ENCODE data around the gene GTF3A. TPM values are rescaled to one million over a fixed set of nuclear protein-coding genes. Genes with fewer than 3 reads are reported as not detected.

The GTF3A gene
- total RNA-seq, 1 experiment from 2014 or later: 169 TPM

DNA sequence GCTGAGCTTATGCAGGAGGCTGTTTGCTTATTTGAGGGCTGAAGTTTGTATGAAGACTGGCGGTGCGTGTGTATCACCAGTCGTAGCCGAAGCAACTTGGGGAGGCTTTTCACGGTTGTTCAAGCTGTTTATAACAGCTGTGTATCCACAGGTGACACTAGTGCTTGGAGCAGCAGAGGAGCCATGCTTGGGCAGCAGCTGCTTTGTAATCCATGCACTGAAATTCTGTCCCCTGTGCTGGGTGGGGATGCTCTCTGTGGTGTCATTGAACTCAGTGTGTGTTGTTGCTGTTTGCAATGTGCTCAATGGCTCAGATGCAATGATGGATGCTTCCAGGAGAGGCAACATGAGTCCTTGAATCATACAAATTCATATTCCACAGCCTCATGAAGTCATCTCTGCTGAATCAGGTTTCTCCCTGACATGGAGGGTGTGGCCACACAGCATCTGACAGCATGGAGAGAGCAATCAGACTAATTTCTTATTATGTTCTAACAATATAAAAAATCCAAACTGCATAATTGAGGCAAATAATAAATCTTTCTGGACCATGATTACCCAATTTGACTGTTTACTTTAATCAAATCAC, 18.8 kb upstream of the GTF3A start:
- no peak for DNase-seq (ENCODE audit: low spot score)

DNA sequence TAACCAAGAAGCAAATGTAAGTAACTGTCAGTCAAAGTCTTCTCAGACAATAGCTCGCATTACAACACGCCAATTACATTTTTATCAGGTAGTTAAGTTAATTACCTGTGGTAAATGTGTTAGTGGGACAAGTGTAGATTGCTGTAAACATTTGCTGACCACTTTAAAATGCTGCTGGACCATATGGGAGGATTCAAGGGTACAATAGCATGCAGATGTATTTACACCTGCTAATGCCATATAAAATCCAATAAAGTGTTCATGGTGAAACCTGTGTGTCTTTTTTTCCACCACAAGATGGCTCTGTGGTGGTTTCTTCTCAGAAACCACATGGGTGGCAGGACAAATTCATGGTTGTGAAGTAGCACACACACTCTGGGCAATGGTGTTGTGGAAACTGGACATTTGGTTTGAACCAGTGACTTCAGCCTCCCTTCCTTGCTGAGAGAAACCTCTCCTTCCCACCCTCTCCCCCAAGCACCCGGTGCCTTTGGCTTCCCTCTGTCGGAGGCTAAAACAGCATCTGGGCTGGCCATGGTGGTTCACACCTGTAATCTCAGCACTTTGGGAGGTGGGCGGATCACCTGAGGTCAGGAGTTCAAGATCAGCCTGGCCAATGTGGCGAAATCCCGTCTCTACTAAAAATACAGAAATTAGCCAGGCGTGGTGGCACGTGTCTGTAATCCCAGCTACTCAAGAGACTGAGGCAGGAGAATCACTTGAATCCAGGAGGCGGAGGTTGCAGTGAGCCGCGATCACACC, 18.1 kb upstream of the GTF3A start:
- DNase-seq (ENCODE audit: low spot score): peak; percentile 16

DNA sequence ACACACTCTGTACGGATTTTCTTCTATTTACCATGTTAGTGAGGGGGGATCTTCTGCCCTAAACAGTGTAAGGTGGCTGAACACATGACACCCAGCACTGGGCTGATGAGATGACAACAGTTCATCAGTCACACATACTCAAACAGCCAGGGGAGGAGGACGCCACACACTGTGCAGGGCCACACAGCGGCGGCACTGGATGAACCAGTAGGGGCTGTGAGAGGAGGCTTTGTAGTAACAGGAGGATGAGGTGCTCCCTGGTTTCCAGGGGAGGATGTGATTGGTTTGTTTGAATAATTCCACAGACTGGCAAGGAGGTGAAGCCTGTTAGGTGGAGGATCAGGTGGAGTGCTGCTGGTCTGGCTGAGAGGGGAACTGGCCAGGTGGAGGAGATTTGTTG, 16.3 kb upstream of the GTF3A start:
- no peak for DNase-seq (ENCODE audit: low spot score)

DNA sequence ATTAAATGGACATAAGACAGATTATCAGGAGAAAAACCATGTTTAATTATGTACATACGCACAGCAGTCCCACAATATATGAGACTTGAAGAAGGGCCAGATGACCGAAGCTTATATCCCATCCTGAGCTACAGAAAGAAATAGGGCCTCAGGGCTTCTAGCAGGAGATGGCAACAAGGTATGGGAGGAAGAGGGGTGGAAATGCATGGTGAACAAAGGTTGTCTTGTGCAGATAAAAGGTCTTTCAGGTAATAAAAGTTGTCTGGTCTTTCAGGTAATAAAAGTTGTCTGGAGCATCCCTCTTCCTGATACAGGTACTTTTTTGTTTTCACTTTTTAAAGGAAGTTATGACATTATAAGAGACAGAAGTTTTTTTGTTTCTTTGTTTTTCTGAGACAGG, 15.4 kb upstream of the GTF3A start:
- DNase-seq (ENCODE audit: low spot score): no peak

DNA sequence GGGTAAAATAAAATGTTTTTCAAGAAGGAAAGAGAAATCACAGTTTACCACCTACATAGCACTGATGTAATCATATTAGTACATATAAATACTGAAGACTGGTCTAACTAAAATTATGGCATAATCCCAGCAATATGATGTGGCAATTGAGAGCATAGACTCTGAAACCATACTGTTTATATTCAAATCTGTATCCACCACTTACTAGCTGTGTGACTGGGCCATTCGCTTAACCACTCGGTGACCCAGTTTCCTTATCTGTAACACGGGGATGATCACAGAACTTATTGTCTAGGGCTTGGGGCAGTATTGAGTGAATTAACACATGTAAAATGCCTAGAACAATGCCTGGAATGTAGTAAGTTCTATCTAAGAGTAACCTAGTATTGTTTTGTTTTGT, 13.1 kb upstream of the GTF3A start:
- DNase-seq (ENCODE audit: low spot score): no peak

DNA sequence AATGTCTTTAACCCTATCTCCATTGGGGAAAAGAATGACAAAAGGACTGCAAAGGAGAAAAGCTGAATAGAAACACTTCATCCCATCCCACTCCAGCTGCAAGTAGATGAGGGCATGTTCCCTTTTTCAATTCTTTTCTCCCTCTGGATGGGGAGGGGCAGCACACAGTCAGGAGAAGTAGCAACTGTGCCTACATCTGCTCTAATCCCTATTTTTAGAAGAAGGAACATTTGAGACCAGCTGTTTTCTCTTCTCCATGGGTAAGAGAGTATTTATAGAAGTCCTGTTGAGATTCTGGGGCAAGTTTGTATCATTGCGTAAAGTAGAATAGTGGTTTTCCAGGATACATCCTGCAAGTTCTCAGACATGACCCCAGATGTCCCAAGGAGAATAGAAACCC, 9.3 kb upstream of the GTF3A start:
- no peak for DNase-seq (ENCODE audit: low spot score)

DNA sequence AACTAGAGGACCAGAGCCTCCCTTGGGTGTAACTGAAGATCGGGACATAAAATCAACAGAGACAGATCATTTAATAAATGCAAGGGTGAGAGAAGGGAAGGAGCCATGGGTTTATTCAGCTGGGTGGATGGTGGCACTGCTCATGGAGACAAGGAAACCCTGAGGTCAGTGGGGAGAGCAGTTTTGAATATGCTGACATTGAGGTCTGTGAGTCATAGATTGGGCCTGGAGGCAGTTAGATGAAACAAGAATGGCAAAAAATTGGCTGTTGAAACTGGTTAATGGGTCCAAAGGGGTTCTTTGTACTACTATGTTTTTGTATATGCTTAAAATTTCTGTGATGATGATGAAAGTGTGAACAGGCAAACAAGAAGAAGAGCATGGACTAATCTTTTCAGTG, 5.1 kb upstream of the GTF3A start:
- no peak for DNase-seq (ENCODE audit: low spot score)

DNA sequence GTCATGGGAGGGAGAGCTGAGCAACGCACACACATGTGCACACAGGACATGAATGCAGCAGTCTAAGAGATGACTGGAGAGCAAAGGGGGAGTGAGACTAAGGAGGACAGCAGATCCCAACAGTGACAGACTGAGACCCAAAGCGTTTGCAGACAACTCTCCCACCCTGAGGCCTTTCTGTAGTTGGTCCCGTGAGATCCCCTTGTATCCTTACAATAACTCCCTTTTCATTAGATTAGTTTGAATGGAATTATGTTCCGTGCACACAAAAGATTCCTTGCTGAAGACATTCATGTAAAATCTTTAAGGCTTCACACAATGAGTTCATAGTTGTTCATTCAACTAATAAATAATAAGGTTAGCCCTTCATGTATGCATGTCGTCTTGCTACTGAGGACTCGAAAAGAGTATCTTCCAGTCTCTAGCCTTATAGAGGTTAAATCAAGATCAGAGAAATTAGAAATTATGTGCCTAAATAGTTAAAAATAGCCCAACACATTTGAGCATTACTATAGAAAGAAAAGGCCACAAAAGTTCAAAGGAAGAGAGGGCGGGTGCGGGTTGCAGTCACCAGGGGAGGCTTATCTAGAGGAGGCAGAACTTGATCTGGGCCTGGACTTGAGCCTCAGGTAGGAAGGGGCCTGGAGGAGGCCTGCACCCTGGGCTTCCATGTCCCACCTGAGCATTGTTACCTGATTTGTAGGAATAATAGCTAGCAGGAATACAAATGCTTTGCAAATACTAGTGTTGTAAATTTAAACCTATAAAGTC, 3.1 kb upstream of the GTF3A start:
- DNase-seq (ENCODE audit: low spot score): no peak

DNA sequence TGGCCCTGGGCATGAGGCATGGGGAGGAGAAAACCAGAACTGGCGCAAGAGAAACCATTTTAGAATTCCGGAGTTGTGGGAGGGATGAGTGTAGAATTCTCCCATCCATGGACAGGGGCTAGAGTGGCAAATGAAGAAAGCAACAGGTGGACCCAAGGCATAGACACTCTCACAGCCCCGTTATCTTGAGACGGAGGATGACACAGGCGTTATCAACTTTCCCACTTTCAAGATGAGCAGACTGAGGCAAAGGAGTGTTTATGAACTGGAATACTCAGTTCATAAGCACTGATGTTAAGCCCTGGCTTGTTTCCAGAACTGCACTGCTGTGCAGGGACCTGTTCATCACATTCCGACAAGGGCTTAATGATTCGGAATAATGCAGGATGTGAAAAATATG, 1.1 kb upstream of the GTF3A start:
- no peak for DNase-seq (ENCODE audit: low spot score)

DNA sequence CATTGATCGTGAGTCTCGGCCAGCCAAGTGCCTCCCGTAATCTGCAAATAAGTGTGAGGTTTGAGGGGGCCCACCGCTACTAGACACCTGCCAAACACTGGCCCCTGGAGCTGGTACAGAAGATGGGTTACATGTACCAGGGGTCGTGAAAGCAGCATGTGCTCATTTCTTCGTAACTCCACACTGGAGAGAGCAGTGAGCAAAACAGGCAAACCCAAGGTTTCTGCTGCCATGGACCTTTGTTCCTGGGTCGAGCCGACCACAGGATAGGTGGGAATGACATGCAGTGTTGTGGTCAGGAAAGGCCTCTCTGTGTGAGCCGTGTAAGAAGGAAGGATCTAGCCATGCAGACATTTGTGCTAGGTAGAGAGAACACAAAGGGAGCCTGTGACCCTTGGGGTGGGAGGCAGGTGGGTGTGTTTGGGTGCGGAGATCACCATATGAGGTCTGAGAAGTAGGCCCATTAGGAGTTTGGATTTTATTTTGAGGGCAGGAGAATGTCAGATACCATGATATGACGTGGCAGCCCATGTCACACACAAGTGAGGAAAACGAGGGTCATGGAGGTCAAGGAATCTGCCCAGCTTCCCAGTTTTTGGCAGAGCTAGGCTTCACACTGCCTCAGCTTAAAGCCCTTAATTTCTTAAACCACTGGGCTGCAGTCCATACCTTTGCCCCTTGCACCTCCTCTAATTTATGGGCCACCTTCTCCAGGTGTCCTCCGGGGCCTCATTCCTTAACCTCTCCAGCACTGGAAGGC, 919 bp downstream of the GTF3A start:
- no peak for DNase-seq (ENCODE audit: low spot score)

DNA sequence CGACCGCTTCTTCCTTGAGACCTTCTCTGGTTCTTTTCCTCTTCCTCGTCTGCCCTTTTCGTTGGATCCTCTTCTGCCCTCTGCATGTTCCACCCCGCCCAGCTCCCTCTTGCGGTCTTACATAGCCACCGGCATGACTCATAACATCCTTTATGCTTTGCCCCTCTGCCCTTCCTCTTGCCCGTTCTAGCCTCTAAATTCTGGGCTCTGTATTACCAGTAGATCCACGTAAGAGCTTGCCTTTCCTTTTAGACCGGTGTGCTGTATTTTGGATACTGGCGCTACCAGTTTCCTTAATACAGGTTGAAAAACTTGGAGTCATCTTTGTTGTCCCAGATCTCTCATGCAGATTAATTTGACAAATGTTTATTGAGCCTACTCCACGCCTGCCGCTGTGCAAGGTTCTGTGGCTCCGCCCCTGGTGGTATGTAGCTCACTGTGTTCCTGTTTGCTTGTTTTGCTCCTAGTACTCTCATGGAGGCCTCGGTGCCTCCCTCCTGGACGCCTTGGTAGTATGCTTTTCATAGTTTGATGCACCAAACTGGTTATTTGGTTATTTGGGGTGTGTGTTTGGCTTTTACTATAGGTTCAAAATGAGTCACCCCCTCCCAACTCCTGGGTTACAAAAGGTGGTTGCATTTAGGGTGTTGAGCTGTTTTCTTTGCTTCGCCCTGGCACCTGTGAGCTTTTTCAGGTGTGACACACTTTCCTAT, 1.7 kb downstream of the GTF3A start:
- peak; percentile 83 for DNase-seq (ENCODE audit: low spot score)

DNA sequence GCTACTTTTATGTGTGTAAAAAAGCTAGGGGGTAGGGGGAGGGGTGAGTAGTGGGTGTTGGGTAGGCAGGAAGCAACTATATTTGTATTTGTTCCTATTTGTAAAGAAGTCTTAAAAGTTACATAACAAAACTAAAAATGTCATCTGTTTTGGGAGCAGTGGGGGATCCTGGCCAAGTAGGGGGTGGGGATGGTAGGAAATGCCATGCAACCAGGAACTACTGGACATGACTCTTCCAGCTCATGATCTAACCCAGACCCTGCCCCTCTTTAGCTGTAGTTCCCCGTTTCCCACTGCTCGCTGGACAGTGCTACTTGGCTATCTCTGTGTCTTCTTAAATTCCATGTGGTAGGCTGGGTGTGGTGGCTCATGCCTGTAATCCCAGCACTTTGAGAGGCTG, 3.2 kb downstream of the GTF3A start:
- DNase-seq (ENCODE audit: low spot score): no peak

DNA sequence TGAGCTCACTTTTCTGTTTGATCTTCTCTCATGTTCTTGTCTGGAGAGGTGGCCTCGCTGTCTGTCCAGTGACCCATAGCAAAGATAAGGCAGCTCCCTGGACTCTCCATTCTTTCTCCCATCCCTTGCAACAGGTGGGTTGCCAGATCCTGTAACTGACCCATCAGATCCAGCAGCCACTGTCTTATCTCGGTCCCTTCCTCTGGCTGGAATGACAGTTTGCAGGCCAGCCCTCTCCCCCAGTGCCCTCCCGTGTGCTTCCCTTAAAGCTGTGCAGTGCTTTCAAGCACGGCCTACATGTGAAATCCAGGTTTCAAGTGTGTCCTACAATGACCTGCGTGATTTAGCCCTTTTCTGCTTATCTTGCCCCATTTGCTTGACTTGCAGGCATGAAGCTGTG, 3.7 kb downstream of the GTF3A start:
- no peak for DNase-seq (ENCODE audit: low spot score)

DNA sequence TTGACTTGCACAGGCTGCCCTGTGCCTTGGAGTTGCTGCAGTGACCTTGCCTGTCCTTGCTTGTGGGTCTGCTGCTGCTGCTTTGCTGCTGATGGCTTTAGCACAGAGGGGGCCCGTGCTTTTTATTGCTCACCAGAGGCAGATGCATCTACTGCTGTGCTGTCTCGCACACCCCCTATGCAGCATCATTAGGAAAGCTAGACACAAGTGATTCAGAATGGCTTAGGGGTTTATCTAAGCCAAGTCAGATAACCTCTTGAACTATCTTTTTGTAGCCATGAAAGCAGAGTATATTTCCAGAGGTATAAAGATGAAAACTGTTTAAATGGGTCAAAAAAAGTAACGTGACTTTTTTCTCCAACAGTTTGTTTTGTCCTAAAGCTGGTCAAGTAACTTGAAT, 7.8 kb downstream of the GTF3A start:
- DNase-seq (ENCODE audit: low spot score): no peak

DNA sequence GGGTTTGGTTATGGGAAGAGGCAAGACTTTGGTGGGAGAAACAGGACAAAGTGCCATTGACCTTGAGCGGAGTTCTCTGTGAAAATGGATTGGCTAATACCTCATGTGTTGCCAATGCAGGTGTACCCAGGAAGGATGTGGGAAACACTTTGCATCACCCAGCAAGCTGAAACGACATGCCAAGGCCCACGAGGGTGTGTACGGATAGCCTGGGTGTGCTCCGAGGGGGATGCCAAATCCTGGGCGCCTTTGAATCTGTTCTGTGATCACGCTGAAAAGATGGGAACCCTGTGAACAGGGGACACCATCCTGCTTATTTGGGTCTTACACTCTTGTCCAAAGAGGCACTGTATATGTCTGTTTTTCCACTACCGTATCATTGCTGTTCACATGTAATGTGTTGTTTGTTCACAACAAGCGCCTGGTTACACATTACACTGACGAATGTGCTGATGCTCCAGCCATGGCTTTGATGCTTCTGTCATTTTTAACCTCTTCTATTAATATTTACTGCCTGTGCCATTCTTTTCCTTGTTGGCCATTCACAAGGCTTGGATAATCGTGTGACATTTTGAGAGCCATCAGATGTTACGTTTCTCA, 8.3 kb downstream of the GTF3A start:
- no peak for DNase-seq (ENCODE audit: low spot score)

DNA sequence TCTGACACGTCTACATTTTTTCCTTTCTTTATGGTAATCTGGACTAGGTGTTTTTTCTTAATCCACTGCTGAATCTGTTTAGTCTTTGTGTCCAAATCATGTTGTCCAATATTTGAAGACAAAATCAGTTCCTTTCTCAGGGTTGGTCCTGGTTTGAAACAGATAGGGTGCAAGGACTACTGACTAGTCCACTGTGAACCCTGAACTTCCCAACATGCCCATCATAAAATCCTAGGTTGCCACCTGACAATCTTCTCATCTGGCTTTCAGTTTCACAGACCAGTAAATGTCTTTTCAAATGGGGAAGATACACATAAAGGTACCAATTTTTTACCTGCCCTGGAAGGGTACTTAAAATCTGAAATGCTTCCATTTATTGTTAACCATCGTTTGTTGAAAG, 12.7 kb downstream of the GTF3A start:
- no peak for DNase-seq (ENCODE audit: low spot score)

DNA sequence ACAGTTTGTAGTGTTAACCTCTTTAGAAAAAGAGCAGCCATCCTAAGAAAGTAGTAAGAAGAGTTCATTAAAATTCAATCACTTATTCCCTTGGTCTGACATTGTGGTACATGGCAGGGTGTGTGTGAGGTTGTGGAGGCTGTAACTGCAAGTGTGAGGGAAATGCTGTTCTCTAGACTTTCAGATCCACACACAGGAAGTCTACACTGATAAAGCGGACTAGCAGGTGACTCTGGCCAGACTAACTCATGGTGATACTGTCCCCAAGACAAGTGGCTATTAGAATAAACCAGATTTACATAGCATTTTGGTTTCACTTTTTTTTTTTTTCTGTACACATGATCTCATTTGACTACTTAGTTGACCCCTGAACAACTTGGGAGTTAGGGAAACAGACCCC, 16.0 kb downstream of the GTF3A start:
- no peak for DNase-seq (ENCODE audit: low spot score)

DNA sequence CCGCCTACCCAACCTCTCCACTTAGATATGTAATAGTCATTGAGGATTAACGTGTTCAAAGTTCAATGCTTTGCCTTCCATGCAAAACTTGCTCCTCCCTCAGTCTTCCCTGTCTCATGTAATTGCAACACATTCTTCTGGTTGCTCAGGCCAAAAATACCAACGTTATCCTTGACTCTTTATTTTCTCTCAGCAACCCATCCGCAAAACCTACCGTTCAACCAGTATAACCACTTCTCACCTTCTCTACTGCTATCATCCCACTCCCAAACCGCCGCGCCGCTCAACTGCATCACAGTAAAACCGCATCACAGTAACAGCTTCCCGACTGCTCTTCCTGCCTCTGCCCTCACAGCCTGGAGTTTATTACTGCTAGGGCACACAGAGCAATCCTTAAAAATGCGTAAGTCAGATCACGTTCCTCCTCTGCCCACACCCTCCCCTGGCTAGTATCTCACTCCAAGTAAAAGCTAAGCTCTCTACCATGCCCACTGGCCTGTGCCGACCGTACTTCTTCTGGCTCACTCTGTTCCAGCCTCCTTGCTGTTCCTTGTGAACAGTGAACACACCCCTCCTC, 17.7 kb downstream of the GTF3A start:
- DNase-seq (ENCODE audit: low spot score): no peak

DNA sequence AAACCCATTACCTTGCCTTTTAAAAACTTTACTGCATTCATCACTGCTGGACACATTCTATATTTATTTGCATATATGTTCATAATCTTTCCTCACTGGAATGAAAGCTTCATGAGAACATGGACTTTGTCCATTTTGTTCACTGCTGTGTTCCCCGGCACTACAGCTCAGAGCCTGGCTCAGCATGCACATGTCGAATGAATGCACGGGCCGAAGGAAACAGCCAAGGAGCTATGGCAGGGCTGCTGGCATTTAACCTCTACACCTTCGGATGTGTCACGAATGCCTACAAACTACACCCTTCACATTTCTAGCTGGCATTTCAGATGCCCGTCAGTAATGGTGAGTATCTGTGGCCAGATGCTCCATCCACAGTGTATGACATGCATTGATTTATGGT, 18.4 kb downstream of the GTF3A start:
- no peak for DNase-seq (ENCODE audit: low spot score)

DNA sequence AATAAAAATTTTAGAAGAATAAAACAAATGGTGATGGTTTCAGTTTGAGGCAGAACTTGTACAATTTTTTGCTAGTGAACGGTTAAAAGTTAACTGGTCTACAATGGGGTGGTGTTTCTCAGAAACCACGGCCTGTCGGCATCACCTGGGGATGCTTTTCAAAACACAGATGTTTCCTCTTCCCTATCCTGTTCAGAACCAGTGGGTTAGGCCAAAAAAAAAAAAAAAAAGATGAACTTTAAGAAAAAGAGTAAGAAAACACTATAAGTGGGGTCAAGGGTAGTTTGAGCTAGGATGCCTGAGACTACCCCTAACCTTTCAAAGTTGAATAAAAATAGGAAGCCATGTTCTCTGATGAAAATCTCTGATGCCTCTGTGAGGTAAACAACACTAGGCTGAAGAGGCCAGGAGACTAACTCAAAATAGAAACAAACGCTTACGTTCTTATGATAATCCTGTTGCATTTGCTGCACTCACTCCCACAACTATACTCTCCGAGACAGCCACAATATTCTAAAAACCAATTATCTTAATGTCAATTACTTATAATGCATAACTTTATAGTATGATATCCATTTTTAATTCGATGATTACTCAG, 22.7 kb downstream of the GTF3A start:
- DNase-seq (ENCODE audit: low spot score): no peak

DNA sequence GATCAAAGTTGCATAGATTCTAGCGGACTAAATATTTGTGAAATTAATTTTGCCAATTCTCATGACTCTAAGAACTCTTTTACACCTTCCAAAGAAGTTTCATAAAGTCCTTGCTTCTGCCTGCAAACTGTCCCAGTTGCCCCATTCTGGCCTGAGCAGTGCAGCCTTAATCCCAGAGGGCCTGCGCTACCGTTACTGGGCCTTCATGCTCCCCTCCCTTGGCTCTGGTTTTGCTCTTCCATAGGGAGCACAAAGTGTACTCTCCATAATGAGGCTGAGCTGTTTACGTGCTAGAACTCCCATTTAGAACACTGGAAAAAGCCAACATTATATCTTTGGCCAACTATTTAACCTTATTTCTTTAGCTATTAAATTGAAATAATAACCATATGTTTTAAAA, 23.9 kb downstream of the GTF3A start:
- DNase-seq (ENCODE audit: low spot score): no peak

All from H4 (cell line).